ENCODE results near the gene SLC22A13.
"Not testable (repeated sequence)": the region's sequence is repeated elsewhere in the genome, so short reads cannot be mapped to it uniquely, and the experiment has no call there.

DNA sequence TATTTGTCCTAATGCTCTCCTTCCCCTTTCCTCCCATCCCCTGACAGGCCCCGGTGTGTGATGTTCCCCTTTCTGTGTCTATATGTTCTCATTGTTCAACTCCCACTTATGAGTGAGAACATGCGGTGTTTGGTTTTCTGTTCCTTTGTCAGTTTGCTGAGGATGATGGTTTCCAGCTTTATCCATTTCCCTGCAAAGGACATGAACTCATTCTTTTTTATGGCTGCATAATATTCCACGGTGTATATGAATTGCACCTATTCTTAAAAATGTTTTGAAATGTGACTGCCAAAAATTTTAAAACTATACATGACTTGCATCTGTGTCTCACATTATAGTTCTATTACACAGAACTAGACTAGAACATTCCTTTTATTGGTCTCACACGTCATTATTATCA lies 55.0 kb downstream of the SLC22A13 start:
- TF ChIP-seq, protein P1, sequence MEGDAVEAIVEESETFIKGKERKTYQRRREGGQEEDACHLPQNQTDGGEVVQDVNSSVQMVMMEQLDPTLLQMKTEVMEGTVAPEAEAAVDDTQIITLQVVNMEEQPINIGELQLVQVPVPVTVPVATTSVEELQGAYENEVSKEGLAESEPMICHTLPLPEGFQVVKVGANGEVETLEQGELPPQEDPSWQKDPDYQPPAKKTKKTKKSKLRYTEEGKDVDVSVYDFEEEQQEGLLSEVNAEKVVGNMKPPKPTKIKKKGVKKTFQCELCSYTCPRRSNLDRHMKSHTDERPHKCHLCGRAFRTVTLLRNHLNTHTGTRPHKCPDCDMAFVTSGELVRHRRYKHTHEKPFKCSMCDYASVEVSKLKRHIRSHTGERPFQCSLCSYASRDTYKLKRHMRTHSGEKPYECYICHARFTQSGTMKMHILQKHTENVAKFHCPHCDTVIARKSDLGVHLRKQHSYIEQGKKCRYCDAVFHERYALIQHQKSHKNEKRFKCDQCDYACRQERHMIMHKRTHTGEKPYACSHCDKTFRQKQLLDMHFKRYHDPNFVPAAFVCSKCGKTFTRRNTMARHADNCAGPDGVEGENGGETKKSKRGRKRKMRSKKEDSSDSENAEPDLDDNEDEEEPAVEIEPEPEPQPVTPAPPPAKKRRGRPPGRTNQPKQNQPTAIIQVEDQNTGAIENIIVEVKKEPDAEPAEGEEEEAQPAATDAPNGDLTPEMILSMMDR (IDR thresholded peaks at IDR 0.05) = not testable (repeated sequence)
- TF ChIP-seq EP300 (IDR thresholded peaks at IDR 0.05; ENCODE audit: low read depth) = not testable (repeated sequence)

All from transverse colon (tissue), 3 donors.